Lower leg skin (tissue), 4 donors: ENCODE measurements around the gene TAGLN3. TPM values are rescaled to one million over a fixed set of nuclear protein-coding genes. Genes with fewer than 3 reads are reported as not detected.
A peak's percentile ranks its signal among the peaks of the same experiment; 100 is the strongest.

ENCODE experiments used
- DNase-seq, 2 donors: peaks; one replicate each; pipeline ENCODE4 v3.0.0-alpha.2; 2019; ENCODE audit warnings: low spot score in 2 of 2
- H3K4me3 ChIP-seq: fragments of 200-600 bp; sonication (generic); 2 replicates; pipeline ENCODE4 v1.5.1; 2017; ENCODE audit warnings: mild to moderate bottlenecking, low read depth; ENCODE audit not compliant: poor library complexity, severe bottlenecking
- POLR2A ChIP-seq, 2 donors: fragments of 450-650 bp; IDR thresholded peaks; one replicate each; pipeline ENCODE4 v1.6.1; 2016 to 2017; ENCODE audit warnings: antibody characterized with exemption in 2 of 2, mild to moderate bottlenecking in 1 of 2, moderate library complexity in 1 of 2
- WGBS, 2 donors: methylation state at CpG; one replicate each; pipeline ENCODE4 v1.1.5; 2018; 5-methylcytosine and 5-hydroxymethylcytosine counted together
- intact Hi-C: fragments of 100-400 bp; cut with DNase I; formaldehyde crosslinking; loops from one replicate; pipeline ENCODE4 v1.15.0; 2023; ENCODE audit warnings: low total_unique reads
- total RNA-seq, 4 donors: library from RNA; depleted of rRNA; stranded (reverse); fragments of >200 nt; gene quantifications; one replicate each; pipeline ENCODE4 v1.1.0, GENCODE V29; 2016
- TF ChIP-seq, protein P1 (sequence below), 3 donors: fragments of 450-650 bp; IDR thresholded peaks; one replicate each; pipeline ENCODE4 v1.5.1; 2016; ENCODE audit warnings: antibody characterized with exemption in 3 of 3, mild to moderate bottlenecking in 3 of 3, moderate library complexity in 2 of 3

TAGLN3 gene
- total RNA-seq, 4 donors from 2014 or later = 0.37 to 0.68 TPM; not detected in 2

DNA sequence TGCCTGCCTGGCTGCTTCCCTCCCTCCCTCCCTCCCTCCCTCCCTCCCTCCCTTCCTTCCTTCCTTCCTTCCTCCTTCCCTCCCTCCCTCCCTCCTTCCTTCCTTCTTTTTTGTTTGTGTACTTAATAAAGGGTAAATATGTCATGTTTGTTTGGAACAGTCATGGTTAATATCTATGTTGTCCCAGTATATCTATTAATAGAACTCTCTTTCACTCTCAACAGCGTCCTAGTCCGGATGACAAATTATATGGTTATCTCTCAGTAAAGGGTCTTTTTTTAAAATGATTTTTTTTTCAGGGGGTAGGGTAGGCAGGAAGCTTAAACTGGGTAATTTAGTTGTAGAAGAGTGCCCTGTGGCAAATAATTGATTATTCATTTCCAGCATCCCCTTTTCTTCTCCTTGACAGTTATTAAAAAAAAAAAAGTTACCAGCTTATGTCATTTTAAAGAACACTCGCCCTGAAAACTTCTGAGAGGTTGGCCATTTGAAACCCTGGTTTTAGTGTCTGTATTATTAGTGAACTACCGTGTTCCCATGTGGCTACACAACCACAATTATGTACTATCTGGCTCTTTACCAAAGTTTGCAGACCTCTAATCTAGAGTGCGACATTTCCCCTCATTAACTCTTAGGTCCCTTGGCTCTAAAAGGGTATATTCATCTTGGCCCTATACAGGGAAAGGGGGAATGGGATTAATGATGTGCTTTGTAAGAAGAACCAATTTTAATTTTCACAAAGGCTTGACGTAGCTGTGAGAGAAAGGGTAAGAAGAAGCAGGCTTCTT is 13.7 kb downstream of the TAGLN3 start:
- intact Hi-C loops = no loop called here

DNA sequence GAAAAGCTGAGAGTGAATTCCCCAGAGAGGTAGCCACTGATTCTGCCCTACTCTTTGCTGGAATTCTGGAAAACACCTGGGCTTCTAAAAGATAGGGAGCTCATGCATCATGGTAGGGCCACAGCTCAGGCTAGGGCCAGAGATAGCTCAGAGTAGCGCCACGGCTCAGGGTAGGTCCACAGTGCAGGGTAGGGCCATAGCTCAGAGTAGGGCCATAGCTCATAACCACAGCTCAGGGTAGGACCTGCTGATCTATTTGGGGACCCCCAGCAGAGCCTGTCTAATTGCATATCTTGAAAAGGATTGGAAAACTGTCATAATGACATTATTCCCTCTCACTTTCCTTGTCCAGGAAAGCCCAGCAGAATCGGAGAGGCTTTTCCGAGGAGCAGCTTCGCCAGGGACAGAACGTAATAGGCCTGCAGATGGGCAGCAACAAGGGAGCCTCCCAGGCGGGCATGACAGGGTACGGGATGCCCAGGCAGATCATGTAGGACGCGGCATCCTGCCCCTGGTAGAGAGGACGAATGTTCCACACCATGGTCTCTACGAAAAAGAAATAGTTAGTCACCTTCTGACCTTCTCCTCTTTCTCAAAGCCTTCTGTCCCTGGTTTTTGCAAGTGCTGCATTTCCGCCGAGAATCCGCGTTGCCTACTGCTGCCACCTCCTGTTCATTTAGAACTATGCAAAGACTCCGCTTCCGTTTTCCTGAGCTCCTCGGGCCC is 14.5 kb downstream of the TAGLN3 start:
- no peak for TF ChIP-seq POLR2A (IDR thresholded peaks at IDR 0.05)
- TF ChIP-seq, protein P1, sequence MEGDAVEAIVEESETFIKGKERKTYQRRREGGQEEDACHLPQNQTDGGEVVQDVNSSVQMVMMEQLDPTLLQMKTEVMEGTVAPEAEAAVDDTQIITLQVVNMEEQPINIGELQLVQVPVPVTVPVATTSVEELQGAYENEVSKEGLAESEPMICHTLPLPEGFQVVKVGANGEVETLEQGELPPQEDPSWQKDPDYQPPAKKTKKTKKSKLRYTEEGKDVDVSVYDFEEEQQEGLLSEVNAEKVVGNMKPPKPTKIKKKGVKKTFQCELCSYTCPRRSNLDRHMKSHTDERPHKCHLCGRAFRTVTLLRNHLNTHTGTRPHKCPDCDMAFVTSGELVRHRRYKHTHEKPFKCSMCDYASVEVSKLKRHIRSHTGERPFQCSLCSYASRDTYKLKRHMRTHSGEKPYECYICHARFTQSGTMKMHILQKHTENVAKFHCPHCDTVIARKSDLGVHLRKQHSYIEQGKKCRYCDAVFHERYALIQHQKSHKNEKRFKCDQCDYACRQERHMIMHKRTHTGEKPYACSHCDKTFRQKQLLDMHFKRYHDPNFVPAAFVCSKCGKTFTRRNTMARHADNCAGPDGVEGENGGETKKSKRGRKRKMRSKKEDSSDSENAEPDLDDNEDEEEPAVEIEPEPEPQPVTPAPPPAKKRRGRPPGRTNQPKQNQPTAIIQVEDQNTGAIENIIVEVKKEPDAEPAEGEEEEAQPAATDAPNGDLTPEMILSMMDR (IDR thresholded peaks at IDR 0.05) = no peak
- no peak overlapping the region for H3K4me3 ChIP-seq
- 41 to 44% methylated on average over 19 of the region's 19 CpGs for WGBS, 2 donors
- peak; percentile 44 to 91 for DNase-seq
- intact Hi-C loops = no loop called here

More for the DNA sequence above, 13.7 kb downstream of the TAGLN3 start:
- no peak overlapping the region for H3K4me3 ChIP-seq
- 61 to 65% methylated on average over 6 of the region's 6 CpGs for WGBS, 2 donors
- DNase-seq = no peak
- TF ChIP-seq, protein P1 (IDR thresholded peaks at IDR 0.05) = no peak
- TF ChIP-seq POLR2A (IDR thresholded peaks at IDR 0.05) = no peak

DNA sequence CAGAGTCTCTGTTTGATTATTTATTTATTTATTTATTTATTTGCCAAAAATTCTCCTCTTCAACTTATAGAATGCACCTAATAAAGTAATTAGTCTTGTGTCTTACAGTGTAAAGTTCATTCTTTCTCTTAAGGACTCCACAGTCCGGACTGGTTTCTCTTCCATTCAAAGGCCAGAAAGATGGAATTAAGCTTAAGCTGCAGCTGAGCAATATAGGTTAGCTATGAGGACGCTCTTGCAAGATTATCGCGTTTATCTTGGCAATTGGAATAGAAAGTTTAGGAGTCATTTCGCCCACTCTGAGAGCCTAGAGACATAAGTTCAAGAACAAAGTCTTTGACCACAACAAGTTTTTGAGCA is 15.0 kb downstream of the TAGLN3 start:
- intact Hi-C loops = no loop called here
- no peak for DNase-seq
- 59 to 76% methylated on average over 5 of the region's 5 CpGs for WGBS, 2 donors
- no peak overlapping the region for H3K4me3 ChIP-seq
- TF ChIP-seq, protein P1 (IDR thresholded peaks at IDR 0.05) = no peak
- TF ChIP-seq POLR2A (IDR thresholded peaks at IDR 0.05) = no peak

DNA sequence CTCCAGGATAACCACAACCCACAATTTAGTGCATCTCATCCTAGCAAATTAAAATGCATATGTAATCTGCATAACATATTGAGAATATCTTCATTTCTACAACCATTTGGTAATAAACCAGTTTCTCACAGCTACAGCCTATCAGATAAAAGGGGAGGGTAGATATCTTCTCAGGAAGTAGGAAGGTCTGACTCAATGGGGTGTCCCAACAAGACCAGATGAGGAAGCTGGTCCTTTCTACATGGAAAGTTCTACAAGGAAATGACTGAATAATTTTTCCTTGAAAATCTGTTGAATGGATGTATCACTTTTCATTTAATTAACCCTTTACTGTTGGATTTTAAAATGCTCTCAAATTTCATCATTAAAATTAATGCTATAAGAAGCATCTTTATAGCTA is 18.4 kb downstream of the TAGLN3 start:
- H3K4me3 ChIP-seq = no peak overlapping the region
- TF ChIP-seq, protein P1 (IDR thresholded peaks at IDR 0.05) = no peak
- TF ChIP-seq POLR2A (IDR thresholded peaks at IDR 0.05) = no peak
- intact Hi-C loops = no loop called here
- DNase-seq = no peak

DNA sequence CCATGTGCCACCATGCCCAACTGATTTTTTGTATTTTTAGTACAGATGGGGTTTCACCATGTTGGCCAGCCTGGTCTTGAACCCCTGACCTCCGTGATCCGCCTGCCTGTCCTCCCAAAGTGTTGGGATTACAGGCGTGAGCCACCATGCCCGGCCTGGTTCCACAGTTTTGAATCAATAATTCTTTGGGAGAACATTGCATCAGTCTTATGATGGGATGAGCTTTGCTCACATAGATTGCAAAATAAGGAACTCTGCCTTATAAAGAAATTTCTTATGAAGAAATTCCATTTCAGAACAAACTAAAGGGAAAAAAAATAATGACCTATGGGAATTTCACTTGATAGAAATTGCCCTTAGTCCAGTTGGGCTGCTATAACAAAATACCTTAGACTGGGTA is 20.0 kb downstream of the TAGLN3 start:
- no peak for DNase-seq
- no peak overlapping the region for H3K4me3 ChIP-seq
- intact Hi-C loops = no loop called here
- 97 to 98% methylated on average over 4 of the region's 4 CpGs for WGBS, 2 donors
- TF ChIP-seq, protein P1 (IDR thresholded peaks at IDR 0.05) = no peak
- no peak for TF ChIP-seq POLR2A (IDR thresholded peaks at IDR 0.05)
